Superior temporal gyrus (tissue), 1 donor: ENCODE data around the gene PPM1H.
"Not testable (repeated sequence)": the region's sequence is repeated elsewhere in the genome, so short reads cannot be mapped to it uniquely, and the experiment has no call there.

ENCODE experiments used
- DNase-seq: peaks from one replicate; pipeline ENCODE4 v3.0.0-alpha.2; 2016; ENCODE audit errors: extremely low spot score

Gene PPM1H

DNA sequence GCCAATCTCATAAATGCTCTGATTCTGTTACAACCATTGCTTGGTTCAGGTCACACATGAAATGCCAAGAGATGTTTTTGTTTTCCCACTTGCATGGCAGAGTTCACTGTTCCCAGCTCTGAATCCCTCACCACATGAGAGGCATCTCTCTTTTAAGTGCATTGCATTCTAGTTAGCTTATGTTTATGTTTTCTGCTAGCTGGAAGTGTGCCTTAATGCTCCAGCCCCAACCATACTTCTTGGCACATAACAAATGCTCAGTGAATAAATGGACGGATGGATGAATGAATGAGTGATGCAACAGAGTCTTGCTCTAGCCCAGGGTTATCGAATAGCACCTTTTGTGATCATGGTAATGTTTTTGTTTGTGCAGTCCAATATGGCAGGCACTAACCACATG is 197.3 kb downstream of the PPM1H start:
- DNase-seq = no peak

DNA sequence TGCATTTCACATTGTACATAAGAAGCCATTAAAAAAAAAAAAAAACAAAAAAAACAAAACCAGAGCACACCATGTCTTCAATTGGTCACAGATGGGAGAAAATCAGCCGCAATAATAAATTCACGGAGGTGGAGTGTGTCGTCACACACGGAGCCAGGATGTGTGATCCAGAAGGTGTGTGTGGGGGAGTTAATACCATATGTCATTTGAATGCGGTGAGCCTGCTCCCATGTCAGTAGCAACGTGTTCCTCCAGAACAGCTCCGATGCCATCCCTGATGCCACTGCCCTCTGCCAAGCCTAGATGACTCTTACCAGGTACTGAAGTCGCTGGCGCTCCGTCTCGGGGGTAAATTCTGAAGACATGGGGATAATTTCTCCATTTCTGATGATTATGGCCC is 197.8 kb downstream of the PPM1H start:
- no peak for DNase-seq

DNA sequence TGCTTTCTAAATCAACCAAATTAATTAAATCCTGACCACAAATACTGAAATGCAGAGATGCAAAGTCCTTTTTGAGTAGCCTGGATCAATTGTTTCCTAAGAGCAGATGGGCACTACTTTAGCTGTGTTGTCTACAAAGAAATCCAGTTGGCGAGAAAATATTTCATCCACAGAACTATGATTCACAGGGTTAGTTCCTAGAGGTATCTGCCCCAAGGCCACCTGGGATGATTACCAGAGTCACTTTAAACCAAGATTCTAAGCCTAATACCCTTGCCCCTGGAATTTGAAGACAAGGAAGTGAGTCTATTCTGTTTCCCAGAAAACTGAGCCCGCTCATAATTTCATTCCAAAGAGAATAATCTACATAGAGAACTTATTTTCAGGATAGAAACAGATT is 198.4 kb downstream of the PPM1H start:
- no peak for DNase-seq

DNA sequence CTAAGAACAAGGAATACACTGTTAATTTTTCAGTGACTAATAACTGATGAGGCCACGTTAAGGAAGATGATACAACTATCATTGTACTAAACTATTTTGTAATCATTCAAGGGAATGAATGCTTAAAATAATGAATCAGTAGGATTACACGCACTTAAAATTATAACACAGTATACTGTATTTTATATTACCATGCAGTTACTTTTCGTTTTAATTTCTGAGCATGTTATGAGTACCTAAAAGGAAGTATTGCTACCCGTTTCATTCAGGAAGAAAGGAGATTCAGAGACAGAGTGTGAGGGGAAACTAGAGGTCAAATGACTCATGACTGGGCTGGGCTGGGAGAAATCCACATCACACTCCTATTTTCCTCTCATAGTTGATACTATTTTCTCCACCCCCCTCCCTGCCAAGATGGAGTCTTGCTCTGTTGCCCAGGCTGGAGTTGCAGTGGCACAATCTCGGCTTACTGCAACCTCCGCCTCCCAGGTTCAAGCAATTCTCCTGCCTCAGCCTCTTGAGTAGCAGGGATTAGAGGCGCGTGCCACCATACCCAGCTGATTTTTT is 202.0 kb downstream of the PPM1H start:
- no peak for DNase-seq

DNA sequence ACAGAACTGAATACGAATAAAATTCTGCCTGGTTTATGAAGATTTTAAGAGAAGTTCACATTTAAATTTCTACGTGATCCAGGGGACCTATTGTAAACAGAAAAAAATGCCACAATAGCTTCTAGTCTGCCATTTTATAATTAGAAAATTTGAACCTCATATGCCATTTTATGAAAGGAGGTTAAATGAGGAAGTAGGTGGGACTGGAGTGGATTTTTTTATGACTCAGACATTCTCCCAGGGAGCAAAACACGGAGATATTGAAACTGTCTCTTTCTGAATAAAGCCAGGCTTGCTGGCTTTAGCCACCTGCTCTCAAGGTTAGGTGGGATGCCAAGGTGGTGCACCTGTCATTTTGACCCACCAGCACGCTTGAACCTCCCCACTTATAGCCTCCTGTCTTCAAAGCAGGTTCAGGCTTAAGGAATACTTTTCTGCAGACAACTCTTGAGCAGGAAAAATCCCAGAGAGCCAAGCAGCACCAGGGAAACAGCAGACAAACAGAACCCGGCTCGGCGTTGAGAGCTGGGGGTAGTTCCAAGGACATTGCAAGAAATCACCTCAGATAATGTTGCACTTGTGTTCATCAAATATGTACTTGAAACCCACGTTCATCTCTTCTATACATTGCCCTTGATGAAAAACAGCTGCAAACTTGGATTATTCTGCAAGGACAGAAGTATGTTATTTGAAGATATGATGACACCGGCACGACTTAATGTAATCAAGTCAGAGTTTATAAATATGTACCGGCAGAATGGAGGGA is 203.7 kb downstream of the PPM1H start:
- DNase-seq = no peak

DNA sequence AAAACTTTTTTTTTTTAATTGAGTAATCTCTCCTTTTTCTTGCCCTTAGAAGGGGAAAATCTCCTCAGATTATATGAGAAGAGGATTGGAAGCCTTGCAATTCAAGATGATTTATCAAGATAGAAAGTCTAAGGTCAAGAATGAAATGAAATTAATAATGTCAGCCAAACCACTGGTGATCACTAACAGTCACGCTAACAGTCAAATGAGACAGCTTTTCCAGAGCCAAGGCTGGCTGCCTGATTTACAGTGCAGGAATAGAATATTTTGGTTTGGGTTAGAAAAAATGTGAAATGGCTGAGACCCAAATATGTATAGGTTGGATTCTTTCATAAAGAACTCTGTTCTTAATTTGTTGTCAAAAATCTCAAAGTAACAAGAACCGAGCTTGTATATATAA is 204.3 kb downstream of the PPM1H start:
- no peak for DNase-seq

DNA sequence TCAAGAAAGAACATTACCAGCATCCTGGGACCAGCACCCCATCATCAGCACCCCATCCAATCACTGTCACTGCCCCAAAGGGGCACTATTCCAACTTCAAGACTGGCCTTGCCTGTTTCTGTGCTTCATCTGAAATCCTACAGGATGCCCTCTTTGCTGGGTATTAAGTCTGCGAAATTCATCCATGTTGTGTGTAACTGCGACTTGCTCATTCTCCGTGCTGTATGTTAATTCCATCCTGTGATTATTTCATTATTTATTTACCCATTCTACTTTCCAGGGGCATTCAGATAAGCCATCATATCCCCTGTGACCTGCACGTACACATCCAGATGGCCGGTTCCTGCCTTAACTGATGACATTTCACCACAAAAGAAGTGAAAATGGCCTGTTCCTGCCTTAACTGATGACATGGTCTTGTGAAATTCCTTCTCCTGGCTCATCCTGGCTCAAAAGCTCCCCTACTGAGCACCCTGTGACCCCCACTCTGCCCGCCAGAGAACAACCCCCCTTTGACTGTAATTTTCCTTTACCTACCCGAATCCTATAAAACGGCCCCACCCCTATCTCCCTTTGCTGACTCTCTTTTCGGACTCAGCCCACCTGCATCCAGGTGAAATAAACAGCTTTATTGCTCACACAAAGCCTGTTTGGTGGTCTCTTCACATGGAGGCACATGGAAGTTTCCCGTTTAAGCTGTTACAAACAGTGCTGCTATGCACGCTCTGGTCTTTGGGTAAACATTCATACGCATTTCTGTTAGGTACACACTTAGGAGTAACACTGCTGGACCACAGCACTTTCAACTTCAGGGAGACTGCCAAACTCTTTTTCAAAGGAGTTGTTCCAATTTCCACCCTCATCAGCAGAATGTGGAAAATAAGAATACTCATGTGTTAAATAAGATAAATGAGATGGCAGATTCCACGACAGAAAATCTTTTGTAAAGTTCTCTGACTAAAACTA is 205.1 kb downstream of the PPM1H start:
- not testable (repeated sequence) for DNase-seq

DNA sequence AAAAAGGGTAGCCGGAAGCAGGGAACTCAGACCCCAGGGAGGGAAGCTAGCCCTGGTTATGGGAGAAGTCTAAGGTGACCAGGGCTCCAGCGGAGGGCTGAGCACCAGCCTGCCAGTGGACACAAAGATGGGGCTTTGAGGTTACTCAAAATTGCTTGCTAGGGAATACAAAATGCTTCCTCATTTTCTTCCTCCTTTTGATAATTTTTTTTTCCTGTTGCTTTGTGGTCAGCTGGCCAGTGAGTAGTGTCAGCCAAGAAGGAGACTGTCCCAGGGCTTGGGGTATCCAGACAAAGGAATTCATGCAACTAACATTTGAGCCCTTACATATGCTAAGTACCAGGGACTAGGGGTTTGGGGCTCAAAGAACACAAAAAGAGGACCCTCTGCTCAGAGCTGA is 206.2 kb downstream of the PPM1H start:
- no peak for DNase-seq

DNA sequence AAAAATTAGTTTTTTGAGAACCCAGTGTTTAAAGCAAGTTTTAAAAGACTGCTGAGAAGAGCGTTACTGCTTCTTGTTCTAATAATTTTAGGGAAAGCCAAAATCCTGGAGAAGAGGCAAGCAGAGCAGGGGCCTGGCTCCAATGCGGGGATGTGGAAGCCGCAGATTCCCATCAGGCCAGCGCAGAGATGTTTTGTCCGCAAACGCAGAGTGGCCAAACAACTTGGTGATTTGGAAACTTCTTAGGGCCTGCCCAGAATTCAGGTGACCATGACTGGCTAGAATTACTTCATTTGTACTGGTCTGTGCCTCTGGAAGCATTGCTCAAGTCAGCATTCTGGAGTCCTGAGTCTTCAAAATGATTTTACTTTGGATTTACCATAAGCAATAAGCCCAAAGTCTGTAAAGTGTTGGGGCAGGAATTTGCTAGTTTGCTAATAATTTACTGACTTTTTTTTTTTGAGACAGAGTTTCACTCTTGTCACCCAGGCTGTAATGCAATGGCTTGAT is 208.4 kb downstream of the PPM1H start:
- DNase-seq = no peak

DNA sequence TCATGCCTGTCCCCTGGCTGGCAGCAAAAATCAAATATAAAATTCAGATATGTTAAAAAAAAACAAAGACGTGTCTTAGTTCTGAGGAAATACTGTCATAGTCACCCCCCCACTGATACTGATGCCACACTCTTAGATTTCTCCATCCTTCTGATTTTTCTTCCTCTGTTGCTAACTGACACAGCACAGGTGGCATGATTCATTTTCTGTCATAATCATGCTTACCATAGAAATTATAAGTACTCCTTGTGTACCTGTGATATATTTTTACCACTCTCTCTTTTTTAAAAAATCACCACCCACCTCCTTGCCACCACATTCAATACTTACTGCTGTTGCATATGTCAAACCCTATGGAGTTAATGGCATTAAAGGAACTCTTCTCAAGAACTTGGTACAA is 209.2 kb downstream of the PPM1H start:
- DNase-seq = no peak

DNA sequence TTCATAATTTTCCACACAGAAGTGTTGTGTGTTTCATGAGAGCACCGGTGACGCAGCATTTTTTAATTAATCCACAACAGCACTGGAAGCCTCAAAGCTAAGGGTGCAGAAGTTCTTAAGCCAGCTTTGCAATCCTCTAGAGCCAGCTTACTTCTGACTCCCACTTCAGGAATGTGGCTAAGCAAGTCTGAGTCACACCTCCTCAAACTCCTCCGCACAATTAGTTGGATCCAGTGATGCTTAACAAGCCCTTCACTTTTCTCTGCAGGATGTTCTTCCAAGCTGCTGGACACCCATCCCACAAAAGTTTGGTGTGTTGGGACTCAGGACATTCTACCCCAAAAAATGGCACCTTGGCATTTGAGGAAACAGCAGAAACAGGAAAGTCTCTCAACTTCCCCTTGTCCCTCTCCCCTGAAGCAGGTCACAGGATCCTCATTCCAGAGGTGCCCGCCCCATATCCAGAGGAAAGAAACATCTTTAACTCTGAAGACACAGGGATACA is 210.0 kb downstream of the PPM1H start:
- no peak for DNase-seq

DNA sequence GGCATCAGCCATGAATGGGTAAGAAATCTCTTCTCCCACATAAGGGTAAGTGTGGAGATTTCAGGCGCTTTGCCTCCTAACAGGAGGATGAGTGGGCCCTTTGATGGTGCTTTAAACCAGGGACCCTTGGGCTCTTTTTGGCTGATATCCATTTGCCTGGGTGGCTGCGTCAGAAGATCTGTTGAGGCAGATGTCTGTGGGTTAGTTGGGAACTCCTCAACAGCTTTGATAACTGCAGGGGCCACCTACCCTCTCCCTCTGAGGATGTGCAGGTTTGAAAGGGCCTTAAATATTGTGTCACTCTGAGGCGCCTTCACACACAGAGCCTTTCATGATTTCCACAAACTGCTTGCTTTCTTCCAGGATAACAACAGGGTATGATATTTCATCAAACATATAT is 210.7 kb downstream of the PPM1H start:
- DNase-seq = no peak

DNA sequence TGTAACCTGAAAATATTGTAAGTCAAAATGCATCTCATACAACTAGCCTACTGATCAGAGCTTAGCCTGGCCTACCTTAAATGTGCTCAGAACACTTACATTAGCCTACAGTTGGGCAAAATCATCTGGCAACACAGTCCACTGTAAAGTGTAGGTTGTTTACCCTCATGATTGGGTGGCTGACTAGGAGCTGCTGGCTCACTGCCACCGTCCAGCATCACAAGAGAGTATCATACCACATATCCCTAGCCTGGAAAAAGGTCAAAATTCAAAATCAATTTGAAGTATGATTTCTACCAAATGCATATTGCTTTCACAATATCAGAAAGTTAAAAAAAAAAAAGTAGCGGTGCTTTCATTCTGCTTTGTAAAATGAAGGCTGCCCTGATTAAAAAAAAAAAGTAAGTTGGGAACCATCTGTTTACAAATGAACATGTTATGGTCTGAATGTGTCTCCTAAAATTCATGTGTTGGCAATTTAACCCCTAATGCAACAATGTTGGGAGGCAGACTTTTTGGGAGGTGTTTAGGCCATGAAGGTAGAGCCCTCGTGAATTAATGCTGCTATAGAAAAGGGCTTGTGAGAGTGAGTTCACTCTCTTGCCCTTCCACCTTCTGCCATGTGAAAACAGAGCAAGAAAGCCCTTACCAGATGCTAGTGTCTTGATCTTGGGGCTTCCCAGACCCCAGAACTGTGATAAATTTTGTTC is 211.8 kb downstream of the PPM1H start:
- DNase-seq = no peak

DNA sequence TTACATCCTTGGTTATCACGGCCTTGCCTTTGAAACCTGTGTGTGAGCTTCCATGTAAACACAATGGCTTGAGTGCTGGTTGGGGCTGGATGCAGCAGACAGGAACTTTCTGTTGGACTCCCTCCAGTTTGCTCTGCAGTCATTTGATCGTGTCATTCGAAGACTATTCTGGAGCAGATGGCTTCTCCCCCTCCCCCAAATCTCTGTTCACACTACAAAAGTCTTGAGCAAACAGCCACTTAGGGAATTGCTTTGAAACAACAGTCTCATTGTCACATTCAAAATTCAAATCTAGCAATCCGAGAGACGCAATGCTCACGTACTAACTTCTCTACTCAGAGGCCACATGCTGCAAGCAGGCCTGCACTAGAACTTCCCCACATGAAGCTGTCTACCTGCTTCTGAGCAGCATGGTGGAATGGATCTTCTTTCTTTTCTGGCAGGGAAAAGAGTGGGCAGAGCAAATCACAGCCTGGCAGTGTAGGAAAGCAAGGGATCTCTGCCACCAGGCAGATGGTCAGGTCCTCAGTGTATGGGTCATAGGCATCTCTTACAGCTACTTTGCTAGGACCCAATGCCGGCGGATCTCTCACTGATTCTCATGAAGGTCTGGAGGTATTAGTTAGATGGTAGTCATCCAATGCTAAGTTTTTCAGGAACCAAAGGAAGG is 214.2 kb downstream of the PPM1H start:
- peak; percentile 81 for DNase-seq

DNA sequence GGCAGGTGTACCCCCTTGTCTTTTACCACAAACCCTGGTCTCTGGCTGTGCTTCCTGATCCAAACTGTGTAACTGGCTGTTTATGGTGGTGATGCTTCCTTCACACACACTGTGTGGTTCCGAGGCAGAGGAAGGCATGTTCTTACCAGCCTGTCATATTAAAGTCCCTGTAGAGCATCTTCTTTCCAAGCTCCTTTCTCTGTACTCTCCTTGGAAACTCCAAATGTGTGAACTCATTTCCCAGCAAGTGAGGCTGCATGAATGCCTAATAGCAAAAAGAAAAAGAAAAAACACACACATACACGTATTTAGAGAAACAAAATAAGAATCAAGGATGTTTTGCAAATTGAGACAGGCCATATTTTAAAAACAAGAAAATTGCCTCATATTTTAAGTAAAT is 214.9 kb downstream of the PPM1H start:
- DNase-seq = no peak

DNA sequence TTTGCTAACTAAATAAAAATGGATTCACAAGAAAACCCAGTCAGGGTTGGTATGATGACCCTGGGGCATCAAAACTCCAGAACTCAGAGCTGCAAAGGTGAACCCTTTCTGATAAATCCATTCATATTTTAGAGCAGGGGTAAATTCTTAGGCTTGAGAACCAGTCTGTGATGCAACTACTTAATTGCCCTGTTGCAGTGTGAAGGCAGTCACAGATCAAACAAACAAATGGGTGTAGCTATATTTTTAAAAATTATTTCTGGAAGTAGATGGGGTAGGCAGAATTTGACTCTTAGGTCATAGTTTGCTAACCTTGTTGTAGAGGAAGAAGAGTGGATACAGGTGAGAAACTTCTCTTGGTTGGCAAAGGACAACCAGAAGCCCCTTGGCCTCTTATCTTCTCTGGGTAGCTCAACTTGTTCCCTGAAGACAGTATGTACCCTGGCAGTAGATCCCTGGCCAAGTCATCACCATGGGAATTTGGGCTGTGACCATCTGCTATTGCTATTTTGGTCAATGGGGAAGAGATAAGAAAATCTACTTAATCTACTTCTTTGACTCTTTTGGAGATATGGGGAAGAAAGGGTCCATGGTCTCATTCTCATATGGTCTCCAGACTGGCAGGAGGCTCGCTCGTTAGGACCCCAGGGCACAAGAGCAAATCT is 216.1 kb downstream of the PPM1H start:
- DNase-seq = no peak

DNA sequence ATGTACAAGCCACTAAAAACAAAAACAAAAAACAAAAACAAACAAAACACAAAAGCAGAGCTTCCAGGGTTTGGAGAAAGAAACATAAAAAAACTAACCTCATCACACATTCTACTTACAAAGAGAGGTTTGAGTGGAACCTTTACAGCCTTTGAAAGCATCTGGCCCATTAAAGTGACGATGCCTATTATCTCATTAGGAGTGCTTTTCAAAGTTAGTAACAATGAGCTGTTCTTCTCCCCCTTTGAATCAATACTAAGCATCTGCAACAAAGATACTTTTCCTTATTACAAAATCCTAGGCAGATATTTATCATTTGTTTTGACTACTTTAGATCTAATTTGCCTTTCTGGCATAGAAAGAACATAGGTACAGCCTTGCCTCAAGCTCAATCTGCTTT is 217.3 kb downstream of the PPM1H start:
- no peak for DNase-seq

DNA sequence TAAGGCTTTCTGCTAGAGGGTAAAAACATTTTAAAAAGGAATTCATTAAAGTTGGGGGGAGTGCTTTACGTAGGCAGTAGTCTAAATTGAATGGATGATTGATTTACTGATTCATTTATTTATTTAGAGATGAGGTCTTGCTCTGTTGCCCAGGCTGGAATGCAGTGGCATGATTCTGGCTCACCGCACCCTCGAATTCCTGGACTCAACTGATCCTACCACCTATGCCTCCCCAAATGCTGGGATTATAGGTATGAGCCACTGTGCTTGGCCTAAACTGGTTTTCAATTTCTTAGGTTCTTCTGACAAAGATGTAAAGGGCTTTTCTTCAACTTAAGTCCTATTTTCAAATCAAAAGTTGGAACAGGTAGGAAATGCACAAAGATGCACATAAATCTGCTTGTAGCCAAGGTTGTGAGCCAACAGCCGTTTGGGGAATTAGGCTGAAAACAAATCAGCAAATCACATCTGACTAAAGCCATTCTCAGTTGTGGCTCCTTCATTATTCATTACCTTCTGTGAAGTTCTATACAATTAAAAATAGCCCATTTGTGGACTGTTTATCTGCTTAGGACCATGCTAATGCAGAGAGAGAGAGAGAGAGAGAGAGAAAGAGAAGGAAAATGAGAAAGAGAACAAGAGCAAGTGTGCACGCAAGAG is 218.0 kb downstream of the PPM1H start:
- no peak for DNase-seq

DNA sequence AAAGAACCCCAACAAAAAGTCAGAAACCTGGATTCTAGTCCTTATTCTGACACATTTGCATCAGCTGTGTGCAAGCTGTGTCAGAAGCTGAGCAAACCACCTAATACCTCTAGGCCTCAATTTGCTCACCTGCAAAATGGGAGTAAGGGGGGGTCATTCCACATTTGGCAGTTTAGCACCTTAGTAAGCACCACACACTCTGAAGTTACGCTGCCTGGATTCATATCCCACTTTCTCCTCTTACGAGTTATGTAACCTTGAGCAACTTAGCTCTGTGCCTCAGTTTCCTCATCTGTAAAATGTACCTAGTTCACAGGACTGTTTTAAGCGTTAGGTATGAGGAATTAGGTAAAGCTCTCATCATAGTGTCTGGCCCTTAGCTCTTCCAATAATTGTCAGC is 218.9 kb downstream of the PPM1H start:
- DNase-seq = no peak
